ENCODE data around the gene SSBP3.
"Not testable (repeated sequence)": the region's sequence is repeated elsewhere in the genome, so short reads cannot be mapped to it uniquely, and the experiment has no call there.

Gene SSBP3

DNA sequence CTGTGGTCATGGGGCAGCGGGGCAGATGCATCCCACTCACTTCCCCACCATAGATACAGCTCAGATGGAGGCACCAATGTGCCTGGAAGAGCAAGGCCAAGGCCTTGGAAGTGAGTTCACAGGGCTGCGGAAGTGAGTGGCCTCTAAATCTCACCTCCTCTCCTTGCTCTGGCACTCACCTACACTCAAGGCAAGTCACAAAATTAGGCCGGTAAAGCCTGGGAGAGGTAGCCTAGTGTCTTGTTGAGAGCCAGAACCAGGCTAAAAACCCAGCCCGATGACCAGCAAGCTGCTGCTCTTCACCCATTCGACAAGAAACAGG is 57.5 kb downstream of the SSBP3 start:
- no peak for DNase-seq (ENCODE audit: low read depth in 3 of 3)

DNA sequence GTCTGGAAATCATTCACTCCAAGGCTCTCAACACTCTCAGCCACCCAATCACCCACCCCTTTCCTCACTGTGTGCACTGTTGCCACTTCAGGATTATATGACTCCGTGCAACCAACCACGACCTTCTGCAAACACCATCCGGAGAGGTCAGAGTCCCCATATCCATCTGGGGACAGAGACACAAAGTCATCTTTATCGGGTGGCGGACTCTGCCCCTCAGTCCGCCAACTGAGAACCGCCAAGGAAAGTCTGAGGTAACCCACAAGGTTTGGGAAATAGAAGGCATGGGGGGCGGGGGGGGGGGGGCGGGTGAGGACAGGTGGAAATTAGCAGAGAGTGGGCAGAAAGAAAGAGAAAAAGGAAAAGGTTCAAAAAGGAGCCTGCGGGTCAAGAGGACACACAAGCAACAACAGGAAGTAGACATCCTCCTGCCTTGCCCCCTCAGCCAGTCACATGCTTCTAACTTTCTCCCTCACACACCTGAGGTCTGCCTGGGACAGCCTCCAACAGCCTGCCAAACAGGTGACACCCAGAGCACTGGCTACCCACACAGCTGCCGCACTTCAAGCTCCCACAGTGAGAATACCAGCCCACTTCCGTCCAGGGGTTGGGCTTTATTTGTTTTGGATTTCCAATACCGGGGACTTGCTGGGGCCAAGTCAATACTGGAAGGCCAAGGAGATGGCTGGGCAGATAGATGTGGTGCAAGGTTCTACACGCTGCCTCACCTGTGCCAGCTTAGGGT is 58.1 kb downstream of the SSBP3 start:
- no peak for DNase-seq (ENCODE audit: low read depth in 3 of 3)

DNA sequence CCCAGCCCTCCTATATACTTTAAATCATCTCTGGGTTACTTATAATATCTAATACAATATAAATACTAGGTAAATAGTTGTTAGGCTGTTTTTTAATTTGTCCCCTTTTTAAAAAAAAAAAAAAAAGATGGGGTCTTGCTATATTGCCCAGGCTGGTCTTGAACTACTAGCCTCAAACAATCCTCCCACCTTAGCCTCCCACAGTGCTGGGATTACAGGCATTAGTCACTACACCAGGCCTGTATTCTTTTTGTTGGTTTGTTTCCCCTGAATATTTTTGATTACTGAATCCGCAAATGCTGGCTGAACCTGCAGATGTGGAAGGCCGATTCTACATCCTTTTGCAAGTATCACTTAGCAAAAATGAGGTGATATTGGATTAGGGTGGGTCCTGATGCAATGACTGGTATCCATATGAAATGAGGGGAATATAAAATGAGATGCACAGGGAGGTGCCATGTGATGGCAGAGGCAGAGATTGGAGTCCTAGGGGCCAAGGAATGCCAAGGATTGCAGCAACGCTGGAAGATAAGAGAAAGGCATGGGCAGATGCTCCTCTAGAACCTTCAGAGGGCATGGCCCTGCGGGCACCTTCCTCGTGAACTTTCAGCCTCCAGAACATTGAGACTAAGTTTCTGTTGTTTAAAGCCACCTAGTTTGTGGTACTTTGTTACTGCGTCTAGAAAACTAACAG is 58.8 kb downstream of the SSBP3 start:
- no peak for DNase-seq (ENCODE audit: low read depth in 3 of 3)

- DNase-seq (ENCODE audit: low read depth in 3 of 3) = not testable (repeated sequence)
Measured at GRCh38 chr1:54345548-54345947, 60.6 kb downstream of the SSBP3 start.

DNA sequence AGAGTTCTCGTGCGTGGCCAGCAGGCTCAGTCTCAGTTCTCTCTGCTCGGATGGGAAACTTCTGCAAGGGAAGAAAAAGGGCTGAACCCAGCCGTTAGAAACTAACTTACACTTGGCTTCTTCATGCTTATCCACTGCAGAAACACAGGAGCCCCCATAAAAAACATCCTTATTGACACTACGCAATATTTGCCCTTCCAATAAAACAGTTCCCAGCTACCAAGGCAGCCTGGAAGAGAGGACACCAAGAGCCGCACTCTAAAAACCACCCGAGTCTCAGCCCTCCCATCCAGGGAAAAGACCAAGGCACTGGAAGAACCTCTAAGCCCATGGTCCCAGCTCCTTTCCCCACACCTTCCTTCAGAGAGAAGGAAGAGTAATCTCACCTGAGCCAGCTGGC is 61.1 kb downstream of the SSBP3 start:
- DNase-seq (ENCODE audit: low read depth in 3 of 3) = no peak

DNA sequence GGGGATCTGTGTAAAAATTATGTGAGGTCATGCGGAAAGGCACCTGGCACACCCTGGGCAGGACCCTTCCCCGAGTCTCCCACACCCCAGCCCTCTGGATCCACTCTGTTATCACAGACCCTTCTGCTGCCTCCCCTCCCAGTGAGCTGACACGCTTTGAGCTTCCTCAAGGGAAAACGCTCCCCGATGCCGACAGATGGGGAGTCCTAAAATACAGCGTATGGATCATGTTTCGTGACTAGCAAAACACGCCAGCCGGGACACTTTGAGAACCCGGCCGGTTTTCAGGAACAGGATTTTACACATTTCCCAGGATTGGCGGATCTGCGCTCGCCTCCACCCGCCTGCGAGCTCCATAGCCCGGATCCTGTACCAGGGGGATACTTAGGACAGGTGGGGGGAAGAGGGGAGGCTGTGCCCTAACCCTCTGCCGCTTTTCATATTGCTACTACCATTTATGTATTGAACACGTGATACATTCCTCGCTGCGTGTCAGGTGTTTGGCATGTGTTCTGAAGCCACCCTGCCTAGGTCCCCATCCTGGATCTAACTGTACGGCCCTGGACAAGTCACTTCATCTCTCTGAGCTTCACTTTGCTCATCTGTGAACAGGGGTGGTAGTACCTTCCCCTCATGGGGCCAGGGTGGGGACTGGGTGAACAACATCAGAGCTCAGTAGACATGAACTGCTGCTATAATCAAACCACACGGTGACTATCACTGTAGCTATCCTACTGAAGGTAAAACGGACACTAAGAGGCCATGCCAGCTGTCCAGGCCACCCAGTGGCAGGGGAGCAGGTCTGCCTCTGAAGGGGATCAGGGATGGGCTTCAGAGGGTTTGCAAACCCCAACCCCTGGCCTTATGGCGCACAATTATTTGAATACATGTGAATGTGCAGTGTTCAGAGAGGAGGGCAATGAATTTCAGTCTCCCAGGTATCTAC is 63.2 kb downstream of the SSBP3 start:
- DNase-seq (ENCODE audit: low read depth in 3 of 3) = no peak

- no peak for DNase-seq (ENCODE audit: low read depth in 3 of 3)
Measured at GRCh38 chr1:54342288-54342687, 63.9 kb downstream of the SSBP3 start.

GRCh38 chr1:54341763-54342162 is 64.4 kb downstream of the SSBP3 start:
- DNase-seq (ENCODE audit: low read depth in 3 of 3) = no peak

DNA sequence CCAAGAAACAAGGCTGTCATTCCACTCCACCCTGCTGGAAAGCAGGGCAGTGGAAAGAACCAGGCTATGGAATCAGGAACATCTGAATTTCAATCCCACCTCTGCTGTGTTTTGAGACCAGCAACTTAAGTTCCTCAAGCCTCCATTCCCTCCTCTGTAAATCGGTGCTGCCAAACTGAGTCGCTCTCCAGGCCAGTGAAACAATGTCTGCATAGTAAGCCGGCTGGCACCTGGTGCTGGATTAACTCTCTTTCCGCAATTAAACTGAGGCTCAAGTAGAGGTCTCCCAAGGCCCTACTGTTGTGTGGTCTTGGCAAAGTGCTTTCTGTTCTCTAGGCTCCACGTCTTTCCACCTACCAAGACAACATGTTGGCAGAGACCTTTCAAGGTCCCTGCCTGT is 65.3 kb downstream of the SSBP3 start:
- DNase-seq (ENCODE audit: low read depth in 3 of 3) = no peak

GRCh38 chr1:54340434-54340833 is 65.8 kb downstream of the SSBP3 start:
- no peak for DNase-seq (ENCODE audit: low read depth in 3 of 3)

GRCh38 chr1:54339126-54339525 is 67.1 kb downstream of the SSBP3 start:
- no peak for DNase-seq (ENCODE audit: low read depth in 3 of 3)

GRCh38 chr1:54338464-54338863 is 67.7 kb downstream of the SSBP3 start:
- DNase-seq (ENCODE audit: low read depth in 3 of 3) = no peak

DNA sequence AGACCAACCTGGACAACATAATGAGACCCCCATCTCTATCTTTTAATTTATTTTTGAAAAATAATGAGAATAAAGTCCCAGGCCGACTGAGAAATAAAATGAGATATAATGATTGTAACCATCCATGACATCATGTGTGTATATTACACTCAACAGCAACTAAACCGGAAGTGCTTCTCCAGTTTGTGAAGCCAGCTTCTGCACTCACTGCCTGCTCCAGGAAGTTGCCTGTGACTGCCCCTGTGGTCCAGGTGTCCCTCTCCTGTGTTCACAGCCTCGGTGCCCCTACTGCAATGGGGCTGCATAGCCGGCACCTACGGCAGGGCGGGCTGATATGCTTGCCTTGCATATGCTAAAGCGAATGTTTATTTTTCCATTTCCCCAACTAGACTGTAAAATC is 68.3 kb downstream of the SSBP3 start:
- DNase-seq (ENCODE audit: low read depth in 3 of 3) = no peak

GRCh38 chr1:54337034-54337433 is 69.2 kb downstream of the SSBP3 start:
- DNase-seq (ENCODE audit: low read depth in 3 of 3) = no peak

DNA sequence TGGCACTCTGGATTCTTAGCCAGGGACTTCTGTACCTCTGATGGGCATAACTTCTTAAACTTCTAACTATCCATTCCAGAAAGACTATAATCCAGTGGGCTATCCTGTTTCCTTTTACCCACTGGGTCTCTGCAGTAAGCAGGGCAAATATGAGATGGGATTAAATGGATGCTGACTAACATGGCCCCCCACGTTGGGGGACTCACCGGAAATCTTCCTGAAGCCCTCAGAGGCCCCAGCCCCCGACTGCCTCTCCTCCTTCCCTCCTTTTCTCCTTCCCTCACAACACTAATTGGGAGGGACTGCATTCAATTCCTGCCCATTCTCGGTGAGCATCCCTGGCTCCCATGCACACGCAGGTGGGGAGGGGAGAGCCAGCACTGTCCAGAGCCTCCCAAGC is 70.1 kb downstream of the SSBP3 start:
- DNase-seq (ENCODE audit: low read depth in 3 of 3) = no peak

GRCh38 chr1:54335755-54336108 is 70.5 kb downstream of the SSBP3 start:
- no peak for DNase-seq (ENCODE audit: low read depth in 3 of 3)

GRCh38 chr1:54335011-54335754 is 71.0 kb downstream of the SSBP3 start:
- no peak for DNase-seq (ENCODE audit: low read depth in 3 of 3)

DNA sequence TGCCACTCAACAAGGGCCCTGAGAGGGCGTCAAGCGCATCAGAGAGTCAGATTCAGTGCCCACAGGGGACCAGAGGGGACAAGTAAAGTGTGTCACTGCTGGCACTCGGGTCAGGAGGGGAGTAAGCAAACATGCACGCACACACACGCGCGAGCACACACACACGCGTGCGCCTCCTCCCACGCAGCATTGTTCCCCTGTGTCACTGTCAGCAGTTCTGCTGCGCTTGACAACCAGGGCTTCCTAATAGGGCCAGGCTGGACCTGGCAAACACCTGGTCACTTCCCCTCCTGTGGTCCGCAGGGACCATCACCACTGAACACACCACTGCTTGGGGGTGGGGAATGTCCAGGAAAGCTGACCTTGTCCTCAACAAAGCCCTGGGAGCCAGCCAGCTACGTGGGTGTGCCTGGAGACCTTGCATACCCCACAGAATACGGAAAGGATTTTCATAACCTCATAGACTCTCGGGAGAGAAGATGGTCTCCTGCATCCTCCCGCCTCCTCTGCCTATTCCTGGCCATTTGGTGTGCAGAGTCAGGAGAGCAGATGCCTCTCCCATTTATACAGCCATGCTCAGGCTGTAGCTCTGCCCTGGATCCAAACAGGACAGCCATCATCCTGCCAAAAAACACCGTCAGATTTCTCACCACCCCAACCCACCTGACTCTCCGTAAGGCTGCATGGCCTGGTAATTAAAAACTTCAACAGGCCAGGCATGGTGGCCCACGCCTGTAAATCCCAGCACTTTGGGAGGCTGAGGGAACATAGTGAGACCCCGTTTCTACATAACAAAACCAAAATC is 73.2 kb downstream of the SSBP3 start:
- DNase-seq (ENCODE audit: low read depth in 3 of 3) = no peak

- DNase-seq (ENCODE audit: low read depth in 3 of 3) = no peak
Measured at GRCh38 chr1:54331843-54332463, 74.2 kb downstream of the SSBP3 start.

DNA sequence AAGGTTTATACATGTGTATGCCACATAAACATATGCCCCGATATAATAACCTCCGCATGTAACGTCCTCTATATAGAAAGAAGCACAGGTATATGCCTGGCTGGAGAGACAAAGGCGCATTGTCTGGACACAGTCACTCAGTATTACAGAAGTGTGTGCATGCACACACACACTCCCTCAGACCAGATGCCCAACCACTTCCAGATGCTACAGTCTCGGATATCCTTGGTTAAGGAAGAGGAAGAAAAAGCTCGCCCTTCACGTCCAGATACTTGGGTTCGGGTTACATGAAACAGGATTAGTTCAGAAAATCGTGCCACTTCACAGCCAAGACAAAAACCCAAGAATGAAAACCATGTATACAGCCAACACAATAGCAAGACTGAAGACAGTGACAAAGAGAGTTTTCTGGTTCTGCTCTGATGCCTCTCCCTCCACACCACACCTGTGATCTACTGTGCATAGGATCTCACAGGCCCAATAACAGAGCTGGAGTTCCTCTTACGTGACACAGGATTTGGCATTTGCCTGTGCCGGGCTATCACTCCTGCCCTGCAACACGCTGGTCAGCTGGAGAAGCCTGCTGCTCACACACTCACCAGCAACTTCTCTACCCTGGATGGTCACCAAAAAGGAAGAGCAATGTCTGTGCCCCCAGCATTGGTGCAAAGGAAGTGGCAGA is 75.0 kb downstream of the SSBP3 start:
- no peak for DNase-seq (ENCODE audit: low read depth in 3 of 3)

Measured in stimulated activated CD4-positive, alpha-beta T cell treated with anti-CD3 and anti-CD28 coated beads, TNF-alpha, amount 100 ng/mL, for 24 hours (primary cell).